GM12878 (cell line): ENCODE measurements around the gene NSUN7. TPM values are rescaled to one million over a fixed set of nuclear protein-coding genes. Genes with fewer than 3 reads are reported as not detected.

Experiments
- ATAC-seq: fragments of 200-7000 bp; cut with Tn5 transposase; 3 replicates; pipeline ENCODE4 v1.9.1; 2020; ENCODE audit warnings: mild to moderate bottlenecking, moderate library complexity
- BruUV-seq: library from RNA; stranded (reverse); fragments of 400-500 nt; replicated peaks from 2 replicates; lab custom pipeline; 2021; lab: Mats Ljungman, UMichigan
- CTCF ChIA-PET: fragments of 300-600 bp; sonication (Branson Sonifier 250); formaldehyde crosslinking; extraction: SDS; loops from one replicate; lab custom pipeline; 2021; ENCODE audit warnings: inconsistent platforms; lab: Yijun Ruan, JAX
- POLR2A ChIA-PET: fragments of 350-600 bp; formaldehyde crosslinking; extraction: SDS; loops from one replicate; lab custom pipeline; 2021; ENCODE audit warnings: inconsistent platforms; lab: Charles Lee
- RAD21 ChIA-PET: fragments of 300-600 bp; sonication (Branson Sonifier 250); formaldehyde crosslinking; loops from one replicate; lab custom pipeline; 2023; ENCODE audit warnings: antibody characterized with exemption; ENCODE audit not compliant: unreplicated experiment; lab: Charles Lee
- SMC1A ChIA-PET: fragments of 300-600 bp; sonication (Branson Sonifier 250); formaldehyde crosslinking; loops from one replicate; lab custom pipeline; 2023; ENCODE audit not compliant: unreplicated experiment, uncharacterized antibody; lab: Charles Lee
- DNase-seq: peaks from one replicate; pipeline ENCODE4 v3.0.0-alpha.2; 2011; ENCODE audit warnings: low read depth, low spot score
- FAIRE-seq: peaks from 3 replicates; lab custom pipeline; 2011; peaks lifted over from hg19 to GRCh38; lab: Jason Lieb, UNC
- H2AFZ ChIP-seq: 2 replicates; pipeline ENCODE4 v1.6.0; 2011; ENCODE audit warnings: low read depth, low read length, control low read depth; ENCODE audit not compliant: control insufficient read depth
- H3K27ac ChIP-seq: 2 replicates; pipeline ENCODE4 v1.5.1; 2011; ENCODE audit warnings: control low read depth; ENCODE audit not compliant: control insufficient read depth, insufficient read depth
- H3K27me3 ChIP-seq, 2 experiments: replicated peaks in 1 of 2; 2 replicates each; pipeline versions ENCODE4 v1.6.0 to v1.6.1; 2011; ENCODE audit warnings: low read length in 1 of 2; ENCODE audit not compliant: control insufficient read depth in 2 of 2, insufficient read depth in 2 of 2
- H3K36me3 ChIP-seq, 2 experiments: 2 replicates each; pipeline ENCODE4 v1.5.1; 2011; ENCODE audit warnings: low read length in 1 of 2; ENCODE audit not compliant: control insufficient read depth in 2 of 2, insufficient read depth in 2 of 2
- H3K4me1 ChIP-seq: 2 replicates; pipeline ENCODE4 v1.6.1; 2011; ENCODE audit warnings: mild to moderate bottlenecking, low read length, moderate library complexity, mixed read lengths; ENCODE audit not compliant: control insufficient read depth, insufficient read depth
- H3K4me2 ChIP-seq: 2 replicates; pipeline ENCODE4 v1.6.0; 2011; ENCODE audit warnings: control low read depth; ENCODE audit not compliant: control insufficient read depth, insufficient read depth
- H3K4me3 ChIP-seq: fragments of 200-600 bp; sonication (generic); 2 replicates; pipeline ENCODE4 v1.5.1; 2016
- H3K79me2 ChIP-seq: 2 replicates; pipeline ENCODE4 v1.6.0; 2011; ENCODE audit warnings: low read length; ENCODE audit not compliant: control insufficient read depth, insufficient read depth
- H3K9ac ChIP-seq: 2 replicates; pipeline ENCODE4 v1.8.0; 2011; ENCODE audit warnings: low read length, control low read depth, mixed read lengths; ENCODE audit not compliant: control insufficient read depth, insufficient read depth
- H3K9me3 ChIP-seq: replicated peaks from 3 replicates; pipeline ENCODE4 v1.5.1; 2011; ENCODE audit warnings: mild to moderate bottlenecking, low read length; ENCODE audit not compliant: control insufficient read depth, insufficient read depth
- H4K20me1 ChIP-seq: 2 replicates; pipeline ENCODE4 v1.6.0; 2011; ENCODE audit not compliant: control insufficient read depth, insufficient read depth
- ATF2 ChIP-seq: IDR thresholded peaks from 2 replicates; pipeline ENCODE4 v1.6.1; 2012; ENCODE audit warnings: low read length, inconsistent platforms
- CHD1 ChIP-seq: IDR thresholded peaks from 2 replicates; pipeline ENCODE4 v1.6.1; 2012; ENCODE audit warnings: low read depth, low read length, improper control_type of control experiment
- EED ChIP-seq: sonication (generic); IDR thresholded peaks from 2 replicates; pipeline ENCODE4 v1.6.1; 2016; ENCODE audit warnings: antibody characterized with exemption, low read depth
- HSF1 ChIP-seq: fragments of 150-350 bp; IDR thresholded peaks from 2 replicates; pipeline ENCODE4 v1.6.1; 2014; ENCODE audit warnings: mild to moderate bottlenecking, low read depth, low read length
- MLLT1 ChIP-seq: fragments of 450-650 bp; IDR thresholded peaks from 2 replicates; pipeline ENCODE4 v1.6.1; 2016; ENCODE audit warnings: mild to moderate bottlenecking
- NR2F1 ChIP-seq: fragments of 450-650 bp; conservative IDR thresholded peaks from 2 replicates; pipeline ENCODE4 v1.6.1; 2017; ENCODE audit warnings: mild to moderate bottlenecking
- SREBF2 ChIP-seq: IDR thresholded peaks from 2 replicates; pipeline ENCODE4 v1.6.1; 2012; ENCODE audit warnings: mild to moderate bottlenecking, low read length
- SUZ12 ChIP-seq: fragments of 200-600 bp; sonication (generic); IDR thresholded peaks from one replicate; pipeline ENCODE4 v1.6.1; 2018; ENCODE audit warnings: antibody characterized with exemption, mild to moderate bottlenecking; ENCODE audit not compliant: unreplicated experiment
- TCF7 ChIP-seq: IDR thresholded peaks from 2 replicates; pipeline ENCODE4 v1.6.1; 2014; ENCODE audit warnings: antibody characterized with exemption, borderline replicate concordance
- ZNF274 ChIP-seq: IDR thresholded peaks from one replicate; pipeline ENCODE4 v1.8.0; 2011; ENCODE audit not compliant: insufficient read length, insufficient read depth
- WGBS: methylation state at CpG from one replicate; pipeline ENCODE4 v1.1.6; 2016; ENCODE audit warnings: low lambda C conversion rate; ENCODE audit not compliant: insufficient replicate concordance, insufficient coverage; ENCODE audit errors: missing lambda C conversion rate; 5-methylcytosine and 5-hydroxymethylcytosine counted together
- in situ Hi-C: fragments of 300-500 bp; cut with MboI; formaldehyde crosslinking; loops from 9 replicates; pipeline ENCODE4 v1.14.3; 2018; ENCODE audit warnings: mixed read lengths
- intact Hi-C: fragments of 100-400 bp; cut with micrococcal nuclease; formaldehyde crosslinking; loops from one replicate; pipeline ENCODE4 v1.14.2; 2022; ENCODE audit not compliant: unreplicated experiment
- polyA plus RNA-seq, 11 experiments: library from polyadenylated mRNA; depleted of rRNA in 4 of 11; unstranded in 6 of 11; stranded (reverse) in 5 of 11; fragments of >200 nt; fragmentation: Nextera tagmentation in 4 of 11; fragmentation: Illumina TruSeq in 1 of 11; extraction: Ambion mirVana in 4 of 11; extraction: Trizol in 1 of 11; gene quantifications; 1 replicate in 1 of 11; 2 replicates in 10 of 11; pipeline versions ENCODE4 v1.2.1 to v1.2.3, GENCODE V29; 2011 to 2016; ENCODE audit warnings: inconsistent platforms in 2 of 11, missing spikeins in 2 of 11, low read depth in 1 of 11
- total RNA-seq, 4 experiments: library from RNA; depleted of rRNA in 3 of 4; stranded (reverse); fragments of >200 nt in 3 of 4; fragmentation: Illumina TruSeq in 1 of 4; extraction: Trizol in 1 of 4; gene quantifications; 2 replicates each; pipeline versions ENCODE4 v1.2.1 to v1.2.3, GENCODE V29; 2013 to 2021

The NSUN7 gene
- total and polyA plus RNA-seq, 10 of the 15 experiments (the other 5 are each of a cell fraction or from before 2014, with no cell fraction given) = 0.02 to 0.21 (median 0.15) TPM; not detected in 3

GRCh38 chr4:40745285-40745984 is 4.3 kb upstream of the NSUN7 start:
- Histone ChIP-seq H3K27me3 (no peaks in the 10 kb centered on the region; a peak in 2 of 4 replicates), H3K36me3 (no peaks in the 10 kb centered on the region), H4K20me1 (no peaks in the 10 kb centered on the region), H3K4me3 (no peak overlapping the region), H3K9me3 (no peaks in the 10 kb centered on the region), H3K79me2 (no peaks in the 10 kb centered on the region), H2AFZ (no peak overlapping the region), H3K27ac (no peak overlapping the region), H3K4me1 (no peaks in the 10 kb centered on the region), H3K9ac (no peak overlapping the region), H3K4me2 (no peak overlapping the region)
- ChIA-PET SMC1A (interaction anchor here (0.7 to 1.0 kb wide), 2 partner anchors 75 to 151 kb away, joined by 3 to 4 read pairs; no protein-coding TSS in a partner anchor), POLR2A (no interaction called here), RAD21 (interaction anchor here (1.2 kb wide), 1 partner anchor 9 kb away, joined by 3 read pairs; no protein-coding TSS in a partner anchor), CTCF (interaction anchor here (0.8 to 2.0 kb wide), 3 partner anchors 96 to 99 kb away, joined by 3 to 5 read pairs (median 4); no protein-coding TSS in a partner anchor)
- in situ Hi-C loops (no loop called here), intact Hi-C loops (loop anchor here (5.0 kb wide), 1 partner anchor 57 kb away; no protein-coding TSS in a partner anchor)
- no TSS peak for BruUV-seq
- FAIRE-seq = no peak
- no peak for TF ChIP-seq TCF7
- no peak for TF ChIP-seq NR2F1
- no peak for TF ChIP-seq EED
- TF ChIP-seq ZNF274 = no peak
- TF ChIP-seq SREBF2 = no peak
- no peak for TF ChIP-seq CHD1
- TF ChIP-seq MLLT1 = no peak
- no peak for TF ChIP-seq ATF2
- no peak for TF ChIP-seq SUZ12
- no peak for TF ChIP-seq HSF1
- 44% methylated on average over 6 of the region's 6 CpGs for WGBS
- DNase-seq = no peak
- ATAC-seq = no peak
